H1 (cell line): ENCODE results near the gene BCAS3. TPM values are rescaled to one million over a fixed set of nuclear protein-coding genes. Genes with fewer than 3 reads are reported as not detected.

ENCODE experiments used
- CBX5 ChIP-seq: fragments of 300-800, 300-1000 bp; sonication (generic); IDR thresholded peaks from 2 replicates; pipeline ENCODE4 v1.7.1; 2016; ENCODE audit warnings: antibody characterized with exemption, low read length, low read depth
- CREB1 ChIP-seq: IDR thresholded peaks from 2 replicates; pipeline ENCODE4 v1.6.1; 2012; ENCODE audit warnings: inconsistent platforms
- CTCF ChIP-seq, 3 experiments: IDR thresholded peaks; 1 replicate in 2 of 3; 2 replicates in 1 of 3; pipeline versions ENCODE4 v1.5.1 to v1.6.1; 2011; ENCODE audit warnings: low read length in 3 of 3, mild to moderate bottlenecking in 3 of 3, inconsistent platforms in 2 of 3, low read depth in 1 of 3, moderate library complexity in 1 of 3; ENCODE audit not compliant: insufficient read depth in 1 of 3; ENCODE audit errors: control extremely low read depth in 1 of 3
- EP300 ChIP-seq, 2 experiments: IDR thresholded peaks; 1 replicate in 1 of 2; 2 replicates in 1 of 2; pipeline ENCODE4 v1.6.1; 2011 to 2012; ENCODE audit warnings: low read depth in 2 of 2, low read length in 2 of 2, mild to moderate bottlenecking in 2 of 2, borderline replicate concordance in 1 of 2, inconsistent platforms in 1 of 2, moderate library complexity in 1 of 2
- GABPA ChIP-seq: IDR thresholded peaks from 2 replicates; pipeline ENCODE4 v1.6.1; 2011; ENCODE audit warnings: mild to moderate bottlenecking, low read length, moderate library complexity, borderline replicate concordance; ENCODE audit not compliant: insufficient read depth
- JUN ChIP-seq: IDR thresholded peaks from 2 replicates; pipeline ENCODE4 v1.6.1; 2011; ENCODE audit warnings: low read depth, mild to moderate bottlenecking, improper control_type of control experiment, low read length
- MAFK ChIP-seq: IDR thresholded peaks from 2 replicates; pipeline ENCODE4 v1.6.1; 2012; ENCODE audit warnings: low read depth, mild to moderate bottlenecking, improper control_type of control experiment, low read length
- NRF1 ChIP-seq: IDR thresholded peaks from 2 replicates; pipeline ENCODE4 v1.6.1; 2011; ENCODE audit warnings: mild to moderate bottlenecking, low read depth, low read length, improper control_type of control experiment
- PHF8 ChIP-seq: fragments of 200-600 bp; sonication (generic); conservative IDR thresholded peaks from 2 replicates; pipeline ENCODE4 v1.7.1; 2012; ENCODE audit warnings: low read depth, mild to moderate bottlenecking, inconsistent platforms, low read length, moderate library complexity
- POU5F1 ChIP-seq: IDR thresholded peaks from 2 replicates; pipeline ENCODE4 v1.6.1; 2011; ENCODE audit warnings: low read depth, mild to moderate bottlenecking, low read length, moderate library complexity
- SIX5 ChIP-seq: IDR thresholded peaks from 2 replicates; pipeline ENCODE4 v1.6.1; 2011; ENCODE audit warnings: mild to moderate bottlenecking, low read depth, low read length
- SUZ12 ChIP-seq: fragments of 200-600 bp; sonication (generic); IDR thresholded peaks from 2 replicates; pipeline ENCODE4 v1.6.1; 2012; ENCODE audit warnings: mild to moderate bottlenecking, inconsistent platforms, low read length, moderate library complexity, mixed read lengths
- YY1 ChIP-seq: IDR thresholded peaks from 2 replicates; pipeline ENCODE4 v1.6.1; 2011; ENCODE audit warnings: low read depth, mild to moderate bottlenecking, low read length
- ZNF274 ChIP-seq: IDR thresholded peaks from 2 replicates; pipeline ENCODE4 v1.7.0; 2012; ENCODE audit warnings: low read length, borderline replicate concordance; ENCODE audit errors: extremely low read depth
- polyA plus RNA-seq, 7 experiments: library from polyadenylated mRNA; depleted of rRNA in 3 of 7; stranded (reverse) in 5 of 7; unstranded in 2 of 7; fragments of >200 nt in 5 of 7; fragments of 200-250 nt in 2 of 7; gene quantifications; 1 replicate in 5 of 7; 2 replicates in 1 of 7; 4 replicates in 1 of 7; pipeline versions ENCODE4 v1.2.1 to v1.2.3, GENCODE V29; 2011 to 2013; ENCODE audit warnings: missing spikeins in 2 of 7, mixed read lengths in 2 of 7
- total RNA-seq: library from RNA; stranded (reverse); fragmentation: NEBNext Ultra II Directional; extraction: Animal tissue kit (Norgen Biotek cat#: 25700); gene quantifications from 2 replicates; pipeline ENCODE4 v1.2.1, GENCODE V29; 2021

The BCAS3 gene
- total and polyA plus RNA-seq, 2 of the 8 experiments (the other 6 are each of a cell fraction or from before 2014, with no cell fraction given) = 9.9 to 13.3 TPM

DNA sequence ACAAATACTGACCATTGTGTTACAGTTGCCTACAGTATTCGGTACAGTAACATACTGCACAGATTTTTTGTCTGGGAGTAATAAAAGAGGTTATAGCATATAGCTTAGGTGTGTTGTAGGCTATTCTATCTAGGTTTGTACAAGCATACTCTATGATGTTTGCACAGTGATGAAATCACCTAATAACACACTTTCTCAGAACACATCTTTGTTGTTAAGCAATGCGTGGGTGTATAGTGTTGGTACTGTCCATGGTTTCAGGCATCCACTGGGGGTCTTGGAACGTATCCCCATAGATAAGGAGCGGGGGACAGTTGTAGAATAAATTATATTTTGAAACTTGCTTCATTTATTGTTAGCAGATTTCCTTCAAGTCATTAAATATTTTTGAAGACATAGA, 428.7 kb downstream of the BCAS3 start (continued):
- TF ChIP-seq CBX5 (no peak), PHF8 (no peak), MAFK (no peak), SUZ12 (no peak), EP300 (IDR thresholded peaks at IDR 0.05; ENCODE audit: borderline replicate concordance in 1 of 2, low read depth in 2 of 2, low read length in 2 of 2) (no peak), GABPA (no peak), CTCF (IDR thresholded peaks at IDR 0.05; ENCODE audit: control extremely low read depth in 1 of 3, insufficient read depth in 1 of 3, low read depth in 1 of 3, low read length in 3 of 3) (no peak), SIX5 (no peak), POU5F1 (no peak), ZNF274 (no peak), NRF1 (no peak), JUN (no peak), CREB1 (no peak), YY1 (no peak)
- TF ChIP-seq, all 59 proteins: peak for 0
